OCI-LY3 (cell line): ENCODE results near the gene PFKFB3.

Source experiments
- H2AFZ ChIP-seq: fragments of 200-600, 300-600 bp; shearing (Covaris generic); 2 replicates; pipeline ENCODE4 v1.6.0; 2014; ENCODE audit warnings: antibody characterized with exemption, low read depth, low read length
- H3K27ac ChIP-seq: fragments of 200-600, 300-600 bp; sonication (generic); 2 replicates; pipeline ENCODE4 v1.5.1; 2014; ENCODE audit warnings: mild to moderate bottlenecking, low read length, moderate library complexity, mixed read lengths
- H3K27me3 ChIP-seq: fragments of 200-600, 300-600 bp; sonication (generic); 2 replicates; pipeline ENCODE4 v1.6.1; 2014; ENCODE audit warnings: low read depth, low read length, mixed read lengths
- H3K36me3 ChIP-seq: fragments of 200-600, 300-600 bp; sonication (generic); replicated peaks from 2 replicates; pipeline ENCODE3; 2014; ENCODE audit warnings: low read depth, low read length, mixed read lengths
- H3K4me1 ChIP-seq: fragments of 300-600, 200-600 bp; sonication (generic); 2 replicates; pipeline ENCODE4 v1.6.1; 2014; ENCODE audit warnings: low read length, mixed read lengths
- H3K4me2 ChIP-seq: fragments of 200-600, 300-600 bp; sonication (generic); 2 replicates; pipeline ENCODE4 v1.6.1; 2014; ENCODE audit warnings: low read length, mixed read lengths
- H3K4me3 ChIP-seq: fragments of 300-600, 200-600 bp; sonication (generic); 2 replicates; pipeline ENCODE4 v1.5.1; 2014; ENCODE audit warnings: antibody characterized with exemption, mild to moderate bottlenecking, low read length, moderate library complexity
- H3K79me2 ChIP-seq: fragments of 300-600, 200-600 bp; shearing (Covaris generic); 2 replicates; pipeline ENCODE4 v1.6.1; 2014; ENCODE audit warnings: mild to moderate bottlenecking, low read length, mixed read lengths
- H3K9ac ChIP-seq: fragments of 300-600, 200-600 bp; shearing (Covaris generic); 2 replicates; pipeline ENCODE4 v1.6.0; 2014; ENCODE audit warnings: mild to moderate bottlenecking, low read length, moderate library complexity
- H3K9me3 ChIP-seq: fragments of 200-600, 300-600 bp; shearing (Covaris generic); 2 replicates; pipeline ENCODE4 v1.6.1; 2014; ENCODE audit warnings: low read length, mixed read lengths; ENCODE audit not compliant: insufficient read depth
- H4K20me1 ChIP-seq: fragments of 200-600, 300-600 bp; sonication (generic); 2 replicates; pipeline ENCODE4 v1.6.1; 2016; ENCODE audit warnings: low read length, mixed read lengths; ENCODE audit not compliant: insufficient read depth
- EZH2phosphoT487 ChIP-seq: fragments of 200-600 bp; shearing (Covaris generic); IDR thresholded peaks from 2 replicates; pipeline ENCODE4 v1.6.1; 2018; ENCODE audit warnings: antibody characterized with exemption, mixed run types, low read depth
- TF ChIP-seq, protein P1 (sequence below): fragments of 200-600, 300-600 bp; sonication (generic); IDR thresholded peaks from 2 replicates; pipeline ENCODE4 v1.5.1; 2014; ENCODE audit warnings: antibody characterized with exemption, low read length, low read depth

PFKFB3 gene

GRCh38 chr10:6231146-6231545 is 28.4 kb downstream of the PFKFB3 start:
- Histone ChIP-seq H3K9me3 (no peaks in the 10 kb centered on the region), H3K79me2 (no peaks in the 10 kb centered on the region), H2AFZ (no peak overlapping the region), H3K4me2 (no peak overlapping the region), H3K36me3 (peaks cover 12% of the 10 kb centered on the region), H3K9ac (no peak overlapping the region), H3K4me3 (no peak overlapping the region), H3K27me3 (no peaks in the 10 kb centered on the region), H3K27ac (no peak overlapping the region), H4K20me1 (no peaks in the 10 kb centered on the region), H3K4me1 (no peaks in the 10 kb centered on the region)
- TF ChIP-seq, protein P1, sequence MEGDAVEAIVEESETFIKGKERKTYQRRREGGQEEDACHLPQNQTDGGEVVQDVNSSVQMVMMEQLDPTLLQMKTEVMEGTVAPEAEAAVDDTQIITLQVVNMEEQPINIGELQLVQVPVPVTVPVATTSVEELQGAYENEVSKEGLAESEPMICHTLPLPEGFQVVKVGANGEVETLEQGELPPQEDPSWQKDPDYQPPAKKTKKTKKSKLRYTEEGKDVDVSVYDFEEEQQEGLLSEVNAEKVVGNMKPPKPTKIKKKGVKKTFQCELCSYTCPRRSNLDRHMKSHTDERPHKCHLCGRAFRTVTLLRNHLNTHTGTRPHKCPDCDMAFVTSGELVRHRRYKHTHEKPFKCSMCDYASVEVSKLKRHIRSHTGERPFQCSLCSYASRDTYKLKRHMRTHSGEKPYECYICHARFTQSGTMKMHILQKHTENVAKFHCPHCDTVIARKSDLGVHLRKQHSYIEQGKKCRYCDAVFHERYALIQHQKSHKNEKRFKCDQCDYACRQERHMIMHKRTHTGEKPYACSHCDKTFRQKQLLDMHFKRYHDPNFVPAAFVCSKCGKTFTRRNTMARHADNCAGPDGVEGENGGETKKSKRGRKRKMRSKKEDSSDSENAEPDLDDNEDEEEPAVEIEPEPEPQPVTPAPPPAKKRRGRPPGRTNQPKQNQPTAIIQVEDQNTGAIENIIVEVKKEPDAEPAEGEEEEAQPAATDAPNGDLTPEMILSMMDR, result no peak
- no peak for TF ChIP-seq EZH2phosphoT487

GRCh38 chr10:6231730-6232129 is 29.0 kb downstream of the PFKFB3 start:
- no peak overlapping the region for H3K27ac ChIP-seq
- TF ChIP-seq EZH2phosphoT487, result no peak
- TF ChIP-seq, protein P1, result no peak
- no peak overlapping the region for H3K4me3 ChIP-seq
- no peak overlapping the region for H3K9ac ChIP-seq
- H3K9me3 ChIP-seq, result no peaks in the 10 kb centered on the region
- no peak overlapping the region for H3K4me2 ChIP-seq
- H3K4me1 ChIP-seq, result no peaks in the 10 kb centered on the region
- H4K20me1 ChIP-seq, result no peaks in the 10 kb centered on the region
- no peaks in the 10 kb centered on the region for H3K27me3 ChIP-seq
- H3K79me2 ChIP-seq, result no peaks in the 10 kb centered on the region
- H3K36me3 ChIP-seq, result peaks cover 12% of the 10 kb centered on the region
- no peak overlapping the region for H2AFZ ChIP-seq

DNA sequence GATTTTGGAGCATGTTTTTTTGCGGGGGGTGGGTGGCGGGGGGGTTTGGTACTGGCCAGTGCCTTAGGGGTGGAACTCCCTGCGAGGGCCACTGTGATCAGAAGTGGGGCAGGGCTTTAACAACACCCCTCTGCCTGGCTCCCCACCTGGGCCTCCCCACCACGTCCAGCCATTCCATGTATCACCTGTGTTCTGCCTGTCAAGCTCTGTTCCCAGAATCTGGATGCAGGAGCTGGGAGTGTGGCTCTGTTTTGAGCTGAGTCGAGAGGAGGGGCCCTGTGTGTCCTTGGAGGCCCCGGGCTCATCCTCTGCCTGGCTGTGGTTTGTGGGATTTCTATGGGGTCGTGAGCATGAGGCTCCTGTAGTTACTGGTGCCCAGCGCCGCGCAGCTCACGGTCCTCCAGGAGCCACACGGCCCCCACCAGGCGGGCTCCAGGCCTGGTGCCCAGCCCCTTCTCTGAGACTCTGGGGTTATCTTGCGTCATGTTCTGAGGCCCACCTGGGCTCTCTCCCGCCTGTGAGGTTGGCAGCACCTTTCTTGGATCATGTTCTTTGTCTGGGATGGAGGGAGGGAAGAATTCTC is 29.6 kb downstream of the PFKFB3 start:
- Histone ChIP-seq H3K4me1 (no peaks in the 10 kb centered on the region), H3K79me2 (no peaks in the 10 kb centered on the region), H2AFZ (no peak overlapping the region), H3K4me2 (no peak overlapping the region), H3K27me3 (no peaks in the 10 kb centered on the region), H4K20me1 (no peaks in the 10 kb centered on the region), H3K27ac (no peak overlapping the region), H3K4me3 (no peak overlapping the region), H3K9me3 (no peaks in the 10 kb centered on the region), H3K9ac (no peak overlapping the region), H3K36me3 (peaks cover 12% of the 10 kb centered on the region)
- TF ChIP-seq, protein P1, result no peak
- TF ChIP-seq EZH2phosphoT487, result no peak

- Histone ChIP-seq H3K4me1 (no peaks in the 10 kb centered on the region), H2AFZ (no peak overlapping the region), H3K27ac (no peak overlapping the region), H3K9me3 (no peaks in the 10 kb centered on the region), H3K36me3 (peaks cover 12% of the 10 kb centered on the region), H3K79me2 (no peaks in the 10 kb centered on the region), H4K20me1 (no peaks in the 10 kb centered on the region), H3K4me2 (no peak overlapping the region), H3K9ac (no peak overlapping the region), H3K4me3 (no peak overlapping the region), H3K27me3 (no peaks in the 10 kb centered on the region)
- TF ChIP-seq EZH2phosphoT487, result no peak
- TF ChIP-seq, protein P1, result no peak
These were observed 30.4 kb downstream of the PFKFB3 start for GRCh38 chr10:6232846-6233724.
